ENCODE results near the gene R3HDM4. TPM values are rescaled to one million over a fixed set of nuclear protein-coding genes. Genes with fewer than 3 reads are reported as not detected.

The R3HDM4 gene
- total and polyA plus RNA-seq, 4 donors, result 20.9 to 72.2 (median 47.6) TPM

DNA sequence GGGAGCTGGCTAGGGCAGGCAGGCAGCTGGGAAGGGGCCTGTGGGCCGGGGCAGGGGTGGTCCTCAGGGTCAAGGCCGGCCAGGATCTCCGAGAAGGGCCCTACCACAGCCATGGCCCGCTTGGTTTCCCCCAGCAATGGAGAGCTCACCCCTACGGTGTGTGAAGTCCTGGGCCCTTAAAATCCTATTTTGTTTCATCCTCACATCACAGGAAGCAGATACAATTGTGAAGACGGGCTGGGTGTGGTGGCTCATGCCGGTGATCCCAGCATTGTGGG lies 11.0 kb downstream of the R3HDM4 start:
- H3K27ac ChIP-seq (ENCODE audit: low read depth, low read length), result no peak overlapping the region
- H3K4me3 ChIP-seq (ENCODE audit: low read depth, low read length), result no peak overlapping the region
- WGBS (ENCODE audit: insufficient coverage), result 92% methylated on average over 4 of the region's 7 CpGs
- H3K36me3 ChIP-seq (ENCODE audit: control insufficient read depth, insufficient read depth, low read length), result peaks cover 56% of the 10 kb centered on the region
- H3K27me3 ChIP-seq (ENCODE audit: control insufficient read depth, insufficient read depth, low read length), result no peaks in the 10 kb centered on the region
- H3K4me1 ChIP-seq (ENCODE audit: control insufficient read depth, insufficient read depth, low read length), result peaks cover 16% of the 10 kb centered on the region
- DNase-seq (ENCODE audit: low read depth in 4 of 6, low spot score in 6 of 6), result no peak
- no peaks in the 10 kb centered on the region for H3K9me3 ChIP-seq (ENCODE audit: control insufficient read depth, insufficient read depth, low read length)

GRCh38 chr19:901216-902092 lies 11.6 kb downstream of the R3HDM4 start:
- WGBS (ENCODE audit: insufficient coverage), result 95% methylated on average over 22 of the region's 27 CpGs
- peaks cover 62% of the 10 kb centered on the region for H3K36me3 ChIP-seq (ENCODE audit: control insufficient read depth, insufficient read depth, low read length)
- no peak overlapping the region for H3K4me3 ChIP-seq (ENCODE audit: low read depth, low read length)
- H3K9me3 ChIP-seq (ENCODE audit: control insufficient read depth, insufficient read depth, low read length), result no peaks in the 10 kb centered on the region
- DNase-seq (ENCODE audit: low read depth in 4 of 6, low spot score in 6 of 6), result no peak
- no peaks in the 10 kb centered on the region for H3K27me3 ChIP-seq (ENCODE audit: control insufficient read depth, insufficient read depth, low read length)
- peaks cover 16% of the 10 kb centered on the region for H3K4me1 ChIP-seq (ENCODE audit: control insufficient read depth, insufficient read depth, low read length)
- H3K27ac ChIP-seq (ENCODE audit: low read depth, low read length), result no peak overlapping the region

DNA sequence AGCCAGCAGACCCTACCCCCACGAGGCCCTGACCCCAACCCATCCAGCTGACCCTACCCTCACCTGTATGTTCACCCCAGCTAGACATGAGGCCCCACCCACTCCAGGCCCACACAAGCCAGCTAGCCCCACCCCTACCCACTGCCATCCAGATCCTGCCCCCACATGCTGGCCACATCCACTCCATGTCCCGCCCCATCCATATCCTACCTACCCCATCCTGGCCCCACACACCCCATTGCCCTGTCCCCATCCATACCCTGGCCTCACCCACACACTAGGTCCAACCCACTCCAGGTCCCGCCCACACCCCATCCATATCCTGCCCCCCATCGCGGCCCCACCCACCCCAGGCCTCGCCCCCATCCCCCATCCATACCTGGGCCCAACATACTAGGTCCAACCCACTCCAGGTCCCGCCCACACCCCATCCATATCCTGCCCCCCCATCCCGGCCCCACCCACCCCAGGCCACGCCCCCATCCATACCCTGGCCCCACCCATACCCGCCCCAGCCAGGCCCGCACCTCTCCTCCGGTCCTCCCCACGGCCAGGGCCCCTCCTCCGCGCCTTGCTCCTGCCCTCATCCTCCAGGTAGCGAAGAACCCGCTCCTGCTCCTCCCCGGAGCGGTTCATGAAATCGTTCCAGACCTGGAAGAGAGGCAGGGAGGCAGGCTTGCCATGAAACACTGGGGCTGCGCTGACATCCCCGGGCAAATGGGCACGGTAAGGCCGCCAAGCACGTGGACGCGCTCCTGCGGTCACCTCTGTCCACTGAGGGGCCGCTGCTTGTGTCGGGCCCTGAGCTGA lies 12.5 kb downstream of the R3HDM4 start:
- DNase-seq (ENCODE audit: low read depth in 4 of 6, low spot score in 6 of 6), result no peak
- Histone ChIP-seq H3K9me3 (ENCODE audit: control insufficient read depth, insufficient read depth, low read length) (no peaks in the 10 kb centered on the region), H3K4me3 (ENCODE audit: low read depth, low read length) (no peak overlapping the region), H3K27me3 (ENCODE audit: control insufficient read depth, insufficient read depth, low read length) (no peaks in the 10 kb centered on the region), H3K36me3 (ENCODE audit: control insufficient read depth, insufficient read depth, low read length) (peaks cover 67% of the 10 kb centered on the region), H3K27ac (ENCODE audit: low read depth, low read length) (no peak overlapping the region), H3K4me1 (ENCODE audit: control insufficient read depth, insufficient read depth, low read length) (peaks cover 16% of the 10 kb centered on the region)
- WGBS (ENCODE audit: insufficient coverage), result 83% methylated on average over 22 of the region's 30 CpGs

DNA sequence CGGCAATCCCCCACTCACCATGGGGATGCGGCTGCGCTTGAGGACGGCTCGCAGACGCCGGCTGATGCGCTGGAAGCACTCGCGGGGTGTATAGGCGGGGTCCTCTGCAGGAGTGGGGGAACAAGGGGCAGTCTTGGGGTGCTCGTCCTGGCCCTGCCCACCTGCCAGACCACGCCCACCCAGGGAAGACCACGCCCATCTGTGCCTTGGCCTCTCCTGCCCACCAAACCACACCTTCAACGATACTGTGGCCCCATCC lies 13.0 kb downstream of the R3HDM4 start:
- WGBS (ENCODE audit: insufficient coverage), result 94% methylated on average over 4 of the region's 15 CpGs
- peaks cover 16% of the 10 kb centered on the region for H3K4me1 ChIP-seq (ENCODE audit: control insufficient read depth, insufficient read depth, low read length)
- no peaks in the 10 kb centered on the region for H3K9me3 ChIP-seq (ENCODE audit: control insufficient read depth, insufficient read depth, low read length)
- peaks cover 67% of the 10 kb centered on the region for H3K36me3 ChIP-seq (ENCODE audit: control insufficient read depth, insufficient read depth, low read length)
- no peak overlapping the region for H3K4me3 ChIP-seq (ENCODE audit: low read depth, low read length)
- DNase-seq (ENCODE audit: low read depth in 4 of 6, low spot score in 6 of 6), result no peak
- H3K27ac ChIP-seq (ENCODE audit: low read depth, low read length), result no peak overlapping the region
- no peaks in the 10 kb centered on the region for H3K27me3 ChIP-seq (ENCODE audit: control insufficient read depth, insufficient read depth, low read length)

GRCh38 chr19:899336-900042 lies 13.5 kb downstream of the R3HDM4 start:
- 83% methylated on average over 28 of the region's 32 CpGs for WGBS (ENCODE audit: insufficient coverage)
- Histone ChIP-seq H3K27me3 (ENCODE audit: control insufficient read depth, insufficient read depth, low read length) (no peaks in the 10 kb centered on the region), H3K4me1 (ENCODE audit: control insufficient read depth, insufficient read depth, low read length) (peaks cover 16% of the 10 kb centered on the region), H3K4me3 (ENCODE audit: low read depth, low read length) (no peak overlapping the region), H3K27ac (ENCODE audit: low read depth, low read length) (no peak overlapping the region), H3K9me3 (ENCODE audit: control insufficient read depth, insufficient read depth, low read length) (no peaks in the 10 kb centered on the region), H3K36me3 (ENCODE audit: control insufficient read depth, insufficient read depth, low read length) (peaks cover 67% of the 10 kb centered on the region)
- no peak for DNase-seq (ENCODE audit: low read depth in 4 of 6, low spot score in 6 of 6)

GRCh38 chr19:898663-899062 lies 14.4 kb downstream of the R3HDM4 start:
- Histone ChIP-seq H3K27ac (ENCODE audit: low read depth, low read length) (no peak overlapping the region), H3K4me3 (ENCODE audit: low read depth, low read length) (no peak overlapping the region), H3K27me3 (ENCODE audit: control insufficient read depth, insufficient read depth, low read length) (no peaks in the 10 kb centered on the region), H3K36me3 (ENCODE audit: control insufficient read depth, insufficient read depth, low read length) (peaks cover 60% of the 10 kb centered on the region), H3K4me1 (ENCODE audit: control insufficient read depth, insufficient read depth, low read length) (peaks cover 16% of the 10 kb centered on the region), H3K9me3 (ENCODE audit: control insufficient read depth, insufficient read depth, low read length) (no peaks in the 10 kb centered on the region)
- DNase-seq (ENCODE audit: low read depth in 4 of 6, low spot score in 6 of 6), result peak in 3 of 6 donors; percentile 37 to 91 (median 91)
- WGBS (ENCODE audit: insufficient coverage), result 19% methylated on average over 19 of the region's 20 CpGs

DNA sequence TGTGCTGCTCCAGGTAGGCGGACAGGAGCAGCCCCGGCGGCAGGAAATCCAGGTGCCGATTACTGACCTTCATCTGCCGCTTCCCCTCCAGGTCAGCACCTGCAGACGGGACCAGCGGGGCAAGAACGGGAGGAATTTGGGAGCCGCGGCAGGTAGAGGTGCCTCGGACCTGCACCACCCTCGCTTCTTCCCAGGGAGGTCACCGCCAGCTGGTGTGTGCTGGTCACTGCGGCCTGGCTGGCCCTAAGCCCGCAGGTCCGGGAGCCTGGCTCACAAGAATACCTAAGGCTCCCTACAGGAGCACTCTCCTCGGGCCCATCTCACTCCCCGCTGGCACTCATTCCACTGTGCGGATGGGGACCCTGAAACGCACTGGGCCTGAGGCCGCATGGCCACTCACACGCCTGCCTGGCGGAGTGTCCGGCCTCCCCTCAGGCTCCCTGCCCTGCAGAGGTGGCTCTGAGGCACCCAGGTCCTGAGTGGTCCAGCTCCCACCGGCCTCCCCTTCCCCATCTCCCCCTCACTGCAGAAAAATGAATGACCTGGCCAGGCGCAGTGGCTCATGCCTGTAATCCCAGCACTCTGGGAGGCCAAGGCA lies 15.5 kb downstream of the R3HDM4 start:
- WGBS (ENCODE audit: insufficient coverage), result 88% methylated on average over 26 of the region's 26 CpGs
- peaks cover 60% of the 10 kb centered on the region for H3K36me3 ChIP-seq (ENCODE audit: control insufficient read depth, insufficient read depth, low read length)
- no peak overlapping the region for H3K27ac ChIP-seq (ENCODE audit: low read depth, low read length)
- peaks cover 8% of the 10 kb centered on the region for H3K4me1 ChIP-seq (ENCODE audit: control insufficient read depth, insufficient read depth, low read length)
- DNase-seq (ENCODE audit: low read depth in 4 of 6, low spot score in 6 of 6), result no peak
- H3K27me3 ChIP-seq (ENCODE audit: control insufficient read depth, insufficient read depth, low read length), result no peaks in the 10 kb centered on the region
- H3K4me3 ChIP-seq (ENCODE audit: low read depth, low read length), result no peak overlapping the region
- no peaks in the 10 kb centered on the region for H3K9me3 ChIP-seq (ENCODE audit: control insufficient read depth, insufficient read depth, low read length)

GRCh38 chr19:896999-897398 lies 16.0 kb downstream of the R3HDM4 start:
- no peak for DNase-seq (ENCODE audit: low read depth in 4 of 6, low spot score in 6 of 6)
- WGBS (ENCODE audit: insufficient coverage), result 98% methylated on average over 10 of the region's 11 CpGs
- peaks cover 56% of the 10 kb centered on the region for H3K36me3 ChIP-seq (ENCODE audit: control insufficient read depth, insufficient read depth, low read length)
- no peaks in the 10 kb centered on the region for H3K27me3 ChIP-seq (ENCODE audit: control insufficient read depth, insufficient read depth, low read length)
- H3K9me3 ChIP-seq (ENCODE audit: control insufficient read depth, insufficient read depth, low read length), result no peaks in the 10 kb centered on the region
- H3K4me3 ChIP-seq (ENCODE audit: low read depth, low read length), result no peak overlapping the region
- H3K27ac ChIP-seq (ENCODE audit: low read depth, low read length), result no peak overlapping the region
- H3K4me1 ChIP-seq (ENCODE audit: control insufficient read depth, insufficient read depth, low read length), result peaks cover 13% of the 10 kb centered on the region

DNA sequence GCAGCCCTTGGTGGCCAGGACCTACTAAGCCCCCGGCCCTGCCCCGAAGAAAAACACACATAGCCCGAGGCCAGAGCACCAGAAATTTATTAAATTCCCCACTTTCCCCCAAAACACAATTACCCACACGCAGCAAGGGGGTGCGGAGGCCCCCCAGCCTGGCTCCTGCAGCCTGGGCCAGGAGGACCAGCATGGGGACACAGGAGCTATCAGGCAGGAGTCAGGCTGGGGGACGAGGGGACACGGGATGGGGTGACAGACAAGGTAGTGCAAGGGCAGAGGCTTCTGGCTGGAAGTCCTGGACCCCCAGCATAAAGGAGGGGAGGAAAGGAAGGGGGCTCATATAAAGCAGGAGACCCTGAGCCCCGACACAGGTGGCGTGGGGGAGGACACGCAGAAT lies 16.6 kb downstream of the R3HDM4 start:
- Histone ChIP-seq H3K27ac (ENCODE audit: low read depth, low read length) (no peak overlapping the region), H3K4me3 (ENCODE audit: low read depth, low read length) (no peak overlapping the region), H3K36me3 (ENCODE audit: control insufficient read depth, insufficient read depth, low read length) (peaks cover 51% of the 10 kb centered on the region), H3K4me1 (ENCODE audit: control insufficient read depth, insufficient read depth, low read length) (peaks cover 16% of the 10 kb centered on the region), H3K9me3 (ENCODE audit: control insufficient read depth, insufficient read depth, low read length) (no peaks in the 10 kb centered on the region), H3K27me3 (ENCODE audit: control insufficient read depth, insufficient read depth, low read length) (no peaks in the 10 kb centered on the region)
- no peak for DNase-seq (ENCODE audit: low read depth in 4 of 6, low spot score in 6 of 6)
- WGBS (ENCODE audit: insufficient coverage), result 97% methylated on average over 6 of the region's 10 CpGs

Data from spinal cord (tissue), 10 donors.